AG08395 (cell line): ENCODE data around the gene RETSAT.
"Not testable (repeated sequence)": the region's sequence is repeated elsewhere in the genome, so short reads cannot be mapped to it uniquely, and the experiment has no call there.

Experiments used
- DNase-seq: peaks from one replicate; pipeline ENCODE4 v3.0.0; 2012; ENCODE audit warnings: mixed read lengths, low spot score

Gene RETSAT

DNA sequence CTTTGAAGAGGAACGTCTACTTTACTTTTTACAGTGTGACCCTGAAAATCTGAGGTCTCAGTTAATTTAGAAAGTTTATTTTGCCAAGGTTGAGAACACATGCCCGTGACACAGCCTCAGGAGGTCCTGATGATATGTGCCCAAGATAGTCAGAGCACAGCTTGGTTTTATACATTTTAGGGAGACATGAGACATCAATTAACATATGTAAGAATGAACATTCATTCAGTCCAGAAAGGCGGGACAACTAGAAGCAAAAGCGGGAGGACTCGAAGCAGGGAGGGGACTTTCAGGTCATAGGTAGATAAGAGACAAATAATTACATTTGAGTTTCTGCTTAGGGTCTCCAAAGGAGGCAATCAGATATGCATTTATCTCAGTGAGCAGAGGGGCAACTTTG, 23.9 kb upstream of the RETSAT start:
- no peak for DNase-seq

DNA sequence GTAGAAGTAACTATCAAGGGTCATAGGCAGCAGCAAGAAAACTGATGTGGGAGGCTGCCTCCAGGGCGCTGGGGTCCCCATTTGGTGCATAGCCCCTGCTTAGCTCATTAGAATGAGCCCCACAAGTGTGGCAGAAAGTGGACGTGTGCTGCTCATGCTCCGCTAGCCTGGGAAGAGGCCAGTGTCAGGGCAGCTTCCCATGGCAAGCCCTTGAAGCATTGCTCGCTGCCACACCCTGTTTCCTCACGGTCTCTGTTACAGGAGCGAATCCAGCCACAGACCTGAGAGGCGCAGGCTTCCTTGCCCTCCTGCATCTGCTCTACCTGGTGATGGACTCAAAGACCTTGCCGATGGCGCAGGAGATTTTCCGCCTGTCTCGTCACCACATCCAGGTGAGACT, 22.8 kb upstream of the RETSAT start:
- no peak for DNase-seq

DNA sequence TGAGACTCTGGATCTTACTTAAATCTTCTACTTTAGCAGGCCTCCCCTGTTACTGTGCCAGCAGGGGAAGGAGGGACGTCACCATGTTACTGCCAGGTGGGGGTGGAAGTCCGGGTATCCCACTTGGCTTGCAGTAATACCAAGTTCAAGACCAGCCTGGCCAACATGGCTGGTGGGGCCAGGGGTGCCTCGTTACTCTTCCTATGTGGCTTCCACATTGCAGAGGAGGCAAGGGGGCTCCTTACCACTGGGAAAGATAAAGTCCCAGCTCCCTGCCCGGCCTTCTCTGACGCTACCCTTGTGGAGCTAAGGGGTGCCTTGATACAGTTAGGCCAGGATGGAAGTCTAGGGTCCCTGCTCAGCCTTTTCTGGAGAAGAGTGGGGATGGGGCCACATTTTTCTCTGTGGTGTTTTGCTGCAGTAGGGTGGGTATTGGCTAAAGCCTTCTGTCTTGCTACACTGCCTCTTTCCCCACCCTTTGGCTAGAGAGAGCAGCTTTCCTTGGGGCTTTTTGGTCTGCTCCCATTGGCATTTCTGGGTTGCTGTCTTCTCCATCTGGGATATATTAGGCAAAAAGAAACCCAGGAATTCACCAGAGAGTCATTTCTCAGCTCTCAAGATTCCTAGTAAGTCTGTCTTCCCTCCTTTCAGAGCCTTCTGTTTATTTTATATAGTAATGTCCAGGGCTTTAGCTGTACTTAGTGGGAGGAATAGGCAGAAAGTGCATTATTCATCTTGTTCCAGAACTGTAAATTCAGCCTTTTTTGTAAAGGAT, 22.1 kb upstream of the RETSAT start:
- DNase-seq = no peak

DNA sequence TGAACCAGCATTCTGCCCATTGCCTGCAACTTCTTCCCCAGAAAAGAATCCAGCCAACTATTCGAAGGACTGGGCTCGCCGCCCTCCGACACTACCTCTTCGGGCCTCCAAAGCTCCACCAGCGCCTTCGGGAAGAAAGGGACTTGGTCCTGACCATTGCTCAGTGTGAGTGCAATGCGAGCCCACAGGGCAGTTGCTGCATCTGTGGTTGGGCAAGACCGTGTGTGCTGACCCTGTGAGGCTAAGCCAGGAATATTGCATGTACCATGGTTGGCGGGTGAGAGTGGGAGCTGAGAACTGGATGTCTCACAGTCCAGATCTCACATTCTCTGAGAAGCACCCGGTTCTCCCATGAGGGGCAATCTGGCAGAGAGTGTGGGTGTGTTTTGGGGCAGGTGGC, 16.7 kb upstream of the RETSAT start:
- DNase-seq = no peak

DNA sequence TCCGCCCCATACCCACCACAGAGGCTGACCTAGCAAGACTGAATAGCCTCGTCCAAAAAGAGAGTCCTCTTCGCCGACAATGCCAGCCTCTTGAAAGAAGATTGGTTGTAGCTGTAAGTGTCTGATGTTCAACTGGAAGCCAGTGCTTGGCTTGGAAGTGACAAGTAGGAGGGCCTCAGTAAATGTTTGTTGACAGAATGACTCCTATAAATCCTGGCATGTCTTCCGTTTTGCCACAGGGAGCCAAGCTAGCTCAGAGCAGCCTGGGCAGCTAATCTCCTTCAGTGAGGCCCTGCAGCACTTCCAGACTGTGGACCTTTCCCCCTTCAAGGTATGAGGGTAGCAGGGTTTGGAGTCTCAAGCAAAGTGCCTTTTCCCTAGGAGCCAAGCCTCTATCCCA, 15.2 kb upstream of the RETSAT start:
- DNase-seq = no peak

DNA sequence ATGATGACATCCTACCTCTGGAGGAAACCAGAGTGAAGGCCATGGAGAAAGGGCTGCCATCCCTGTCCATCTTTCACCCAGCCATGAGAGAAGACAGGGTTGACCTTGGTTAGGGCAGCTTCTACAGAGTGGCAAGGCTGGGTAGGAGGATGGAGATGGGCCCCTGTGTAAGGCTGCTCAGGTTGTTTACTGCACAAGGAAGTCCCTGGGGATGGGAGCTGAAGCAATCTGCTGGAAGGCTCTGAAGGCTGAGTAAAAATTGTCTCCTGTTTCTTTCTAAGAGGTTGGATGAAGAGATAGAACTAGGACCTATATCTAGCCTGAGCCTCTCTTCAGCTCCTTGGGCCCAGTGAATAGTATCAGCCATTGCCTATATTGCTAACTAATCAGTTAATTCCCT, 14.6 kb upstream of the RETSAT start:
- DNase-seq = no peak

DNA sequence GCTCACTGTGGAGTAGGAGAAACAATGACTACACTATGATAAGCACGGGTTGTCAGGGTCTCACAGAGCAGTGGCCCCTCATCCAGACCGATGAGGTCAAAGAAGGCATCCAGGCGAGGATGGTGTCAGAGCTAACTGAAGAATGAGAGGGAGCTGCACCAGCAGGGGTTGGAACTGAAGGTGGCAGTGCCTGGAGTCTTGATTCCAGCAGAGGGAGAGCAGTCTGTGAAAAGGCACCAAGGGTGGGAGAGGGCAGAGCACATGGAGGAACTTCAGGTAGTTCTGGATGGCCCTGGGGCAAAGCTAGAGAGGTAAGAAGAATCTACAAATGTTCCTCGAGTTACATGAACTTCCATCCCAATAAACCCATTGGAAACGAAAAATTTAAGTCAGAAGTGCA, 12.9 kb upstream of the RETSAT start:
- no peak for DNase-seq

DNA sequence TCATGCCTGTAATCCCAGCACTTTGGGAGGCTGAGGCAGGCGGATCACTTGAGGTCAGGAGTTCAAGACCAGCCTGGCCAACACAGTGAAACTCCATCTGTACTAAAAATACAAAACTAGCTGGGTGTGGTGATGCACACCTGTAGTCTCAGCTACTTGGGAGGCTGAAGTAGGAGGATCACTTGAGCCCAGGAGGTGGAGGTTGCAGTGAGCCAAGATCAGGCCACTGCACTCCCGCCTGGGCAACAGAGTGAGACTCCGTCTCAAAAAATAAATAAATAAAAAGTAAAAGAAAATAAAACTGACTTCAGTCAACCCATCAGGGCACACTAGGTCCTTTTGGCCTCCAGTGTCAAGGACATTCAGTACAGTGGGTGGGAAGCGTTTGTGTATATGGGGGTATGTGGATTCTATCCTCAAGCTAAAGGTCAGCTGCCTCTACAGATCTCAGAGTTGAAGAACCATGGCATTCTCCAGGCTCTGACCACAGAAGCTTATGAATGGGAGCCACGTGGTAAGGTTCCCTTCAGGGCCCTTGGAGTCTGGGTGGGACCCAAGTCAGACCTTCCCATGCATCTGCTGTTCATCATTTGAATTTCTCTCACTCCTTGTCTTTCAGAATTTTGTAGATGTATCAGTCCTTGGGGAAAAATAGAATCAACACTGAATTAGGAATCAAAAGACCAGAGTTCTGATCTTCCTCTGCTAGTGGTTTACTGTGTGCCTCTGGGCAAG, 8.5 kb upstream of the RETSAT start:
- not testable (repeated sequence) for DNase-seq

DNA sequence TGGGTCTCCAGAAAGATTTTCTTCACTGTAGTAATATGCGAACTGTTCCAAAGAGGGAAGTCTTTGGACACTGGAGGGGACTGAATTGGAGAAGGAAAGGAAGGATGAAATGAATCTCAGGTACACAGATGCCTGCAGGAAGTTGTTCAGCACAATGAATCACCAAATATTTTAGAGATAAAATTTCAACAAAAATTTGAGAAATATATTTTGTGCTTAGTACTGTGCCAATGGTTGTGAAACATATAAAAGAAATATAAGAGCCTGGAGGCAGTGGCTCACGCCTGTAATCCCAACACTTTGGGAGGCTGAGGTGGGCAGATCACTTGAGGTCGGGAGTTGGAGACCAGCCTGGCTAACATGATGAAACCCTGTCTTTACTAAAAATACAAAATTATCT, 3.4 kb upstream of the RETSAT start:
- no peak for DNase-seq

DNA sequence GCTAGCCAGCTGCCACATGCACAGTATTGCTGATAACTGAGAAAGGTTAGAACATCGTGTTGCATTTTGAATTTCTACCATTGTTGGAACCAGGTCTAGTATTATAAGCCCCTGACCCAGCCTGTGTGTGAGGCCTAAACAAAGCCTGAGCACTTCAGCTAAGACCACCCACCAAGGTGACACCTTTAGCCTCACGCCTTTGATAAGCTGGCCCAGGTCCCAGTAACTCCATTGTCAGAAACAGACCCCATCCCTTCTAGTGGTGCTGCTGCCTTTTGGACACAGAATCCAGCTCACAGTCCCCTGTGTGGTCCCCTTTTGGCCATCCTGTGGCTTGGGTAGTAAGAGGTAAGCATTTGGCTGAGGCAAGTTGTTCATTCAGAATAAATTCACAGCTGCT, 1.9 kb upstream of the RETSAT start:
- DNase-seq = no peak

DNA sequence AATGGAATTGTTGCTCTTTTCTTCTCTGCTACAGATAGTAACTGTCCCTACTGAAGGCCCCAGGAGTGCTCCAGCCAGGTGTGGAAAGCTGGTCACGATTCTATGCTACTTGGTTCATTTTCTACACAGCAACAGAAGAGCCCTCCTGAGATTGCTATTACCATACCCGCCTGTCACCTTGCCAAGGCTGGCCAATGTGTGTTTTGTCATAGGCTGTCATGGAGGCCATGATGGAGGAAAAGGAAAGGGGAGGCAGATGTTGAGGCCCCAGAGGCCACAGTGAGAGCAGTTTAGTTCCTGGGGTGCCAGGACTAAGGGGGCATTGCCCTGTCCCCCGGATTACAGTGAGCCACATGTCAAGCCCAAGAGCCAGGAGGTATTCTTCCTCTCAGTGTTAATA, 1.2 kb upstream of the RETSAT start:
- no peak for DNase-seq

DNA sequence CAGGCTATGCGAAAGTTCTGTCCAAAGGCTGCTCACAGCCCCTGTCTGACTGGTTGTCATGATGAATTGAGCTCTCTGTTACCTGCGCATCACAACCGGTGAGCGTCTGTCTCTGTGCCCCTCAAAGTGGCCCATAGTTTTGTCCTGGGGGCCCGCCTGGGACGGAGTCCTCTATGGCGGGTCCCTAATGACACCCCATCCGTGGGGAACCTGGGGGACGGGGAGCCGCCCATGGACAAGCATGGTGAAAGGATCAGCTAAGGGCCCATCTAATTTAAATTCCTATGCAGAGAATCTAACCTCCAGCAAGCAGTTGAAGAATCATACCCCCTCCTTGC, 714 bp upstream of the RETSAT start:
- no peak for DNase-seq

DNA sequence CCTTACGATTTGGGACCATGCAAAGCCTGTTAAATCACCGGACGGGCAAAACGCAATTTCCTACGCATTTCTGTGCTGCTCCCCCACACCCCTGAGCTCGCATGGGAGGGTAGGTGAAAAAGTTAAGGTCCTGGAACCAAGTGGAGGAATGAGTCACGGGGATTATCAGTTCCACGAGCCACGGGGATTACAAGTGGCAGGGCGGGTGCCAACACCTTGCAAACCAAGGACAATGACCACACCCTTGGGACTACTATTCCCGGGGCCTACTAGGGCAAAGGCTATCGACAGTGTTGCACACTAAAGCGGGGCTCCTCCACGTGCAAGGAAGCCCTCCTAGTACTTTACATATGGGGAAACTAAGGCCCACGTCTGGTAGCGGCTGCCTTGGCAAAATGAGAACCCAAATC, 447 bp downstream of the RETSAT start:
- DNase-seq = peak; percentile 36

DNA sequence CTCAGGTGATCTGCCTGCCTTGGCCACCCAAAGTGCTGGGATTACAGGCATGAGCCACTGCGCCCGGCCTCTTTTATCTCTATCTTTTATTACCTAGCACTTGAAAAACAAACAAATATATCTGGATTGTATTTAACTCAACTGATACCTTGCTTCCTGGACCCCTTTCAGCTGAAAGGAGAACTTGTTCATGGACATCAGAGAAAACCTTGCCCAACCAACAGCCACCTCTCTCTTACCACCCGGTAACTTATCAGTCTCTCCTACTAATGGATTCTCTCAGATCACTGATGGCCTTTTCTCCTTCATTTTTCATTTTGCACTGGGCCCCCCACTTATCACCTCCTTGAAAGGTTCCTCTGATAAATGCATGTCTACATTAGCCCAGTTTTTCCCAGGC, 6.7 kb downstream of the RETSAT start:
- DNase-seq = no peak

DNA sequence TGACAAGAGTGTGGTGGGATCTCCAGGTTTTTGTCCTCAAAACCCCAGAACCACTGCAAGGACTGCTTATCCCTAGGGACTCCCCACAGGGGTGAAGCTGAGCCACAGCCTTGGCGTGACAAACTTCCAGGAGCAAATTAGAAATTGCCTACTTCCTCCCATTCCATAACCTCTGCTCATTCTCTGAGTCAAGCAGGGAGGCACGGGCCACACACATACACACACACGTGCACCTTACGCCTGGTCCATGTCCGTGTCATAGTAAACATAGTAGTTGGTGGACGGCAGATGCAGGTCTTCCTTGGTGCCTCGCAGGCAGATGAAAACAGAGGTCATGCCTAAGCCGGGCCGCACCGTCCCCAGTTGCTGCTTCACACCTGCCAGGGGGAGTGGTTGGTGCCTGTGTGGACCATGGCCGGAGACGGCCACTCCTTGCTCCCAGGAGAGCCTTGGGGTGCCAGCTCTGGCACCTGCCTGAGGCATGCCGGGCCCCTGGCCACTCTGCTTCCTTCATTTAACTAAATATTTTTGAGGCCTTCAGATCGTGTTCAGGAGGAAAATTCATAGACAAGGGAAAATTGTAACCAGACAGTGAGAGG, 9.9 kb downstream of the RETSAT start:
- no peak for DNase-seq

DNA sequence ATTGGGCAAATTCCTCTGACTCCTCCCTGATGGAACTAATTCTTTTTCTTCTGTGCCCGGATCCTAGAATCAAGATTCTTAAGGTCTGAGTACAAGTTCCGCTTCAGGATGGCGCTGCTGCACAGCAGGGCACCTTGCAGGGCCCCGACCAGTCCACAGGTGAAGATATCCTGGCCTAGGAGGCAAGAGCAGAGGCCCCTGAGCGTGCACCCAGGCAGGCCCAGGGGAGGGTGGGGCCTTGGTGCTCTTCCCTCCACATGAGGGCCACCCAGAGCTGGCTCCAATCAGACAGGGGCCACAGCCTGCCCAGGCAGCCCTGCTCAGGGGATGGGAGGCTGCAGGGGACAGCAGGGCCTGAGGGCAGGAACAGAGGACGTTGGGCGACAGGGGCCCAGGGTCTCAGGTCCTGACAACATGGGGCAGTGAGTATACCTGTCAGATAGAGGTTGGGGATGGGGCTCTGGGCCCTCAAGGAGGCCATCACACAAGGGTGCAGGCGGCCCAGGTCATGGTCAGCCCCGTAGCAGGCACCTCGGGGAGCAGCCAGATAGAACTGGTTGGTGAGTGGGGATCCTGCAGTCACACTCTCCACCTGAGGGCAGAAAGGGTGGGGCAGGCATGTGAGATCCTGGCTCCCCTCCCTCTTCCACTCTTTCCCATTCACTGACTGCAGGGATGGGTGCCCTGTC, 11.0 kb downstream of the RETSAT start:
- DNase-seq = not testable (repeated sequence)

DNA sequence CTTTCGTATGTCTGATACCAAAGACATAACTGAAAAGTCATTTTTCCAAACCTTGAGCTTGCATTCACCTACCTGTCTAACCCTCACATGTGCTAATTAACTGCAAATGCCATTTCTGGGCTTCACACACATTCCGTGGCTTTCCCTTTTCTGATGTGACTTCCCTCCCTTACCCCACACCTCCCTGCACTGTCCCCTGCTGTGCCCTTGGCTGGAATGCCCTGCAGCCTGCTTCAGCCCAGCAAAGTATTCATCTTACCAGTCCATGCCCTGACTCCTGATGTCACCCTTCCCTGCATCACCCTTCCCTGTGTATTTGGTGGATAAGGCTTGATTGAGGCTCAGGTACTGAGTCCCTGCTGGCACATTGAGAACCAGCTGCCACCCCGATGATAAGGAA, 12.2 kb downstream of the RETSAT start:
- no peak for DNase-seq

DNA sequence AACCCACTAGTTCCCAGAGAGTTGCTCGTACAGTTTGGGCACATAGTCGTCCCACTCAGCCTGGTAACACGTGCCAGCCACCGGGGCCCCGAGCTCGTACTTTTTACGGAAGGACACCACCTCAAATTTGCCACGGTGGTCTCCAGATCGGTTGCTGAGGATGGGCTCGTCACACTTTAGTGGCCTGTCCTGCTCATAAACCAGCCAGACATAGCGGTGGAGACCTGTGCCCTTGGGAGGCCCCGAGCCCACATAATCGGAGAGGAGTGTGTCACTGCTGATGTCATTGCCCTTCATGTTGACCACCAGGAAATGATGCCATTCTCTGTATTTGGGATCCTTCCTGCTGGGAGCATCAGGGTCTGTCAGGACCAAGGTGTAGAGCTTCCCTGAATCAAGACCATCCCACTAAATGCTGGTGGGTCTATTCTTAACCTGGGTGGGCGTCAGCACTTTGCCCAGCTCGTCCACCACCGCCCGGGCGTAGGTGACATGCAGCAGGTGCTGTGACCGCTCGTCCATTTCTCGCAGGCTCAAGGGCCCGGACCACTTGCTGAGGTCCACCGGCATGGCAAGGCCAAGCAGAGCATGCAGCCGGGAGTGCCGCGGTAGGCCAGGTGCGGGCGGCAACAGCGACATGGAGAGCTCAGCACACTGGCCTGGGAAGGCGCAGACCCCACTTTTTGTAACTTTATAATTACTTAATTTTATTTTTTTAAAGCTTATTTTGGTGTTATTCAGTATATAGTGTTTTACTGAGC, 12.9 kb downstream of the RETSAT start:
- DNase-seq = no peak

DNA sequence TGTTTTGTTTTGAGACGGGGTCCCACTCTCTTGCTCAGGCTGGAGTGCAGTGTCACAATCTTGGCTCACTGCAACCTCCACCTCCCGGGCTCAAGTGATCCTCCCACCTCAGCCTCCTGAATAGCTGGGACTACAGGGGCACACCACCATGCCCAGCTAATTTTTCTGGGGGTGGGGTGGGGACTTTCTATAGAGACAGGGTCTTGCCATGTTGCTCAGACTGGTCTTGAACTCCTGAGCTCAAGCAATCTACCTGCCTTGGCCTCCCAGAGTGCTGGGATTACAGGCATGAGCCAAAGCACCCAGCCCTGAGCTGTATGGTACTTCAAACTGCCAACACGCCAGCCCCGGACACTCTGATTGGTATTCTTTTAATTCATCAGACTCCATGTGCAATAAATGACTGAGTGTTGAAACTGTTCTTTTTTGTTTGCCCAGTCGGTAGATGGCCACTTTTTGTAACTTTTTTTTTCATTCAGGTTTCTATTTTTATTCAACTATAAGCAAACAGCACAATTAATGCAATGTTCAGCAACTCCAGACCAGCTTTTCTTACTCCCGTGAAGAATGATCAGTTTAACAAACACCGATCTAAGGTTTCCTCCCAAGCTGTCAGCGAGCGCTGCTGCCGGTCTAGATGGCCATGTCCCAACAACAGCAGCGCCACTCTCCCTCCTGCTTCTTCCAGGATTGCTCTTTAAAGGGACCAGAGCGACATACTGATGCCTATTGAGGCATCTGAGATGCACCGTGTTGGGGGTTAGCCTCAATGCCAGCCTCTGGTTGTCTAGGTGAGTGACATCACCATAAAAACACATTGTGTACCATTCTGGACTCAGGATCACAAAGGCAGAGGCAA, 14.1 kb downstream of the RETSAT start:
- no peak for DNase-seq

DNA sequence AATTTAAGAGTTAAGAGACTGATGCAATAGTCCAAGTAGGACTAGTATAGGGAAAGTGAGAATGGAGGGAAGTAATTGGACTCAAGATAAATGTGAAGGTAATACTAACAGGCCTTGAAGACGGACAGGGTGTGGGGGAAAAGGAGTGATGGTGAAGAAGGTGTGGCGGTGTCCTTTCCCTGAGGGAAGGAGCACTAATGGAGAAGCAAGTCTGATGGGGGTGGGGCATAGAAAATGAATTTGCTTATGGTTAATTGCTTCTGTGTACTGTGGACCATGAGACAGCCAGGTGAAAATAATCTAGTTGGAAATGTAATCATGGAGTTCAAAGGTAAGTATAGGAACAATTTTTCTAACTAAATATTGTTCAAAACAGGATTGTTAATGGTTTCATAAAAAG, 19.4 kb downstream of the RETSAT start:
- no peak for DNase-seq

DNA sequence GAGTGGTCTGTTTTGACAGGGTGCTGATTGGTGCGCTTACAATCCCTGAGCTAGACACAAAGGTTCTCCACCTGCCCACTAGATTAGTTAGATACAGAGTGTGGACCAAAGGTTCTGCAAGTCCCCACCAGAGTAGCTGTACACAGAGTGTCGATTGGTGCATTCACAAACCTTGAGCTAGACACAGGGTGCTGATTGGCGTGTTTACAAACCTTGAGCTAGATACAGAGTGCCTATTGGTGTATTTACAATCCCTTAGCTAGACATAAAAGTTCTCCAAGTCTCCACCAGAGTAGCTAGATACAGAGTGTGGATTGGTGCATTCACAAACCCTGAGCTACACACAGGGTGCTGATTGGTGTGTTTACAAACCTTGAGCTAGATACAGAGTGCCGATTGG, 20.5 kb downstream of the RETSAT start:
- not testable (repeated sequence) for DNase-seq
